ENCODE results near the gene SUPT3H. TPM values are rescaled to one million over a fixed set of nuclear protein-coding genes. Genes with fewer than 3 reads are reported as not detected.

SUPT3H gene
- polyA plus RNA-seq, 1 donor (not counting 4 experiments of a cell fraction or from before 2014, with no cell fraction given), result 7.6 TPM

DNA sequence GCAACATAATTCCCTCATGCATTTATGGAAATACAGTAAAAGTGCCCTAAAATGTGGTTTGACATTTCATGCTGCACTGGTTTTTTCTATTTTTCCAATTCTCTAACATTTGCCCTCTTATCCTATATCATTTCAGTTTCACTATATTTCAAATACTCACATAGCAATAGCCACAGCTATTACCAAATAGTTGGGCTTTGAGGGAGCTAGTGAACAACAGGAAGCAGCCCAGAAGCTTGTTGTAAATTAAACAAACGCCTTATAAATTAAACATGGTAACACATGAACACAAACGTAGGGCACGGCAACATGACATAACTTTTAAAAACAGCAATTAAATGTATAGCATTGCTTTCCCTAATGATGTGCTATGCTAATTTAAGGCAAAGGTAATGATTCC is 521.3 kb downstream of the SUPT3H start:
- H3K9me1 ChIP-seq (ENCODE audit: control insufficient read depth, extremely low read depth, insufficient read depth, low read length), result no peaks in the 10 kb centered on the region
- H2AFZ ChIP-seq (ENCODE audit: control insufficient read depth, low read length), result no peak overlapping the region
- no peaks in the 10 kb centered on the region for H3K9me3 ChIP-seq (ENCODE audit: control insufficient read depth, low read depth, low read length)
- no peak overlapping the region for H3K4me3 ChIP-seq (ENCODE audit: control insufficient read depth in 2 of 3, extremely low read depth in 1 of 3, insufficient read depth in 2 of 3, low read depth in 1 of 3, low read length in 3 of 3)
- FAIRE-seq, result no peak
- no peak overlapping the region for H3K27ac ChIP-seq (ENCODE audit: control insufficient read depth, insufficient read depth, low read length)
- H3K27me3 ChIP-seq (ENCODE audit: control insufficient read depth, extremely low read depth, insufficient read depth, low read length), result no peaks in the 10 kb centered on the region
- no peaks in the 10 kb centered on the region for H4K20me1 ChIP-seq (ENCODE audit: control insufficient read depth, extremely low read depth, insufficient read depth, low read length)
- H3K4me1 ChIP-seq (ENCODE audit: control insufficient read depth, extremely low read depth, insufficient read depth, low read length), result no peaks in the 10 kb centered on the region
- H3K4me2 ChIP-seq (ENCODE audit: control insufficient read depth, extremely low read depth, insufficient read depth, low read depth, low read length), result no peak overlapping the region
- no peak for TF ChIP-seq EZH2 (IDR thresholded peaks at IDR 0.05; ENCODE audit: low read length)
- TF ChIP-seq, protein P1, sequence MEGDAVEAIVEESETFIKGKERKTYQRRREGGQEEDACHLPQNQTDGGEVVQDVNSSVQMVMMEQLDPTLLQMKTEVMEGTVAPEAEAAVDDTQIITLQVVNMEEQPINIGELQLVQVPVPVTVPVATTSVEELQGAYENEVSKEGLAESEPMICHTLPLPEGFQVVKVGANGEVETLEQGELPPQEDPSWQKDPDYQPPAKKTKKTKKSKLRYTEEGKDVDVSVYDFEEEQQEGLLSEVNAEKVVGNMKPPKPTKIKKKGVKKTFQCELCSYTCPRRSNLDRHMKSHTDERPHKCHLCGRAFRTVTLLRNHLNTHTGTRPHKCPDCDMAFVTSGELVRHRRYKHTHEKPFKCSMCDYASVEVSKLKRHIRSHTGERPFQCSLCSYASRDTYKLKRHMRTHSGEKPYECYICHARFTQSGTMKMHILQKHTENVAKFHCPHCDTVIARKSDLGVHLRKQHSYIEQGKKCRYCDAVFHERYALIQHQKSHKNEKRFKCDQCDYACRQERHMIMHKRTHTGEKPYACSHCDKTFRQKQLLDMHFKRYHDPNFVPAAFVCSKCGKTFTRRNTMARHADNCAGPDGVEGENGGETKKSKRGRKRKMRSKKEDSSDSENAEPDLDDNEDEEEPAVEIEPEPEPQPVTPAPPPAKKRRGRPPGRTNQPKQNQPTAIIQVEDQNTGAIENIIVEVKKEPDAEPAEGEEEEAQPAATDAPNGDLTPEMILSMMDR (optimal IDR thresholded peaks at IDR 0.05 in 1 of 3, IDR thresholded peaks at IDR 0.05 in 1 of 3, conservative IDR thresholded peaks at IDR 0.05 in 1 of 3; ENCODE audit: extremely low read depth in 1 of 3, insufficient read depth in 2 of 3, low read length in 3 of 3), result no peak
- H3K79me2 ChIP-seq (ENCODE audit: control insufficient read depth, insufficient read depth, low read length), result no peaks in the 10 kb centered on the region
- DNase-seq (ENCODE audit: low read depth, low spot score), result no peak
- dilution Hi-C loops (cut with MboI; ENCODE audit: extremely low pct_ligation_motif_present, low sequenced_read_pairs), result no loop called here
- H3K9ac ChIP-seq (ENCODE audit: control insufficient read depth, extremely low read depth, insufficient read depth, low read length), result no peak overlapping the region
- no peaks in the 10 kb centered on the region for H3K36me3 ChIP-seq (ENCODE audit: control insufficient read depth in 2 of 2, extremely low read depth in 1 of 2, insufficient read depth in 2 of 2, low read length in 2 of 2)

GRCh38 chr6:44855562-44856411 is 521.9 kb downstream of the SUPT3H start:
- Histone ChIP-seq H3K36me3 (ENCODE audit: control insufficient read depth in 2 of 2, extremely low read depth in 1 of 2, insufficient read depth in 2 of 2, low read length in 2 of 2) (no peaks in the 10 kb centered on the region), H3K4me1 (ENCODE audit: control insufficient read depth, extremely low read depth, insufficient read depth, low read length) (no peaks in the 10 kb centered on the region), H3K9me1 (ENCODE audit: control insufficient read depth, extremely low read depth, insufficient read depth, low read length) (no peaks in the 10 kb centered on the region), H3K27ac (ENCODE audit: control insufficient read depth, insufficient read depth, low read length) (no peak overlapping the region), H3K79me2 (ENCODE audit: control insufficient read depth, insufficient read depth, low read length) (no peaks in the 10 kb centered on the region), H3K27me3 (ENCODE audit: control insufficient read depth, extremely low read depth, insufficient read depth, low read length) (no peaks in the 10 kb centered on the region), H4K20me1 (ENCODE audit: control insufficient read depth, extremely low read depth, insufficient read depth, low read length) (no peaks in the 10 kb centered on the region), H3K9ac (ENCODE audit: control insufficient read depth, extremely low read depth, insufficient read depth, low read length) (no peak overlapping the region), H3K9me3 (ENCODE audit: control insufficient read depth, low read depth, low read length) (no peaks in the 10 kb centered on the region), H3K4me2 (ENCODE audit: control insufficient read depth, extremely low read depth, insufficient read depth, low read depth, low read length) (no peak overlapping the region), H2AFZ (ENCODE audit: control insufficient read depth, low read length) (peak overlapping the region; percentile 48), H3K4me3 (ENCODE audit: control insufficient read depth in 2 of 3, extremely low read depth in 1 of 3, insufficient read depth in 2 of 3, low read depth in 1 of 3, low read length in 3 of 3) (no peak overlapping the region)
- DNase-seq (ENCODE audit: low read depth, low spot score) (no peak), FAIRE-seq (no peak)
- TF ChIP-seq, protein P1 (optimal IDR thresholded peaks at IDR 0.05 in 1 of 3, IDR thresholded peaks at IDR 0.05 in 1 of 3, conservative IDR thresholded peaks at IDR 0.05 in 1 of 3; ENCODE audit: extremely low read depth in 1 of 3, insufficient read depth in 2 of 3, low read length in 3 of 3), result no peak
- no peak for TF ChIP-seq EZH2 (IDR thresholded peaks at IDR 0.05; ENCODE audit: low read length)
- dilution Hi-C loops (cut with MboI; ENCODE audit: extremely low pct_ligation_motif_present, low sequenced_read_pairs), result no loop called here
